H1 (cell line): ENCODE results near the gene HEBP1. TPM values are rescaled to one million over a fixed set of nuclear protein-coding genes. Genes with fewer than 3 reads are reported as not detected.

Source experiments
- CTCF ChIA-PET: fragments of 300-600 bp; sonication (Branson Sonifier 250); formaldehyde crosslinking; loops from one replicate; lab custom pipeline; 2021; ENCODE audit not compliant: partially characterized antibody; lab: Charles Lee
- POLR2A ChIA-PET: fragments of 300-600 bp; sonication (Branson Sonifier 250); formaldehyde crosslinking; loops from one replicate; lab custom pipeline; 2021; ENCODE audit warnings: inconsistent platforms; ENCODE audit not compliant: partially characterized antibody; lab: Charles Lee
- DNase-seq, 2 experiments: peaks; one replicate each; pipeline versions ENCODE4 v3.0.0 to v3.0.0-alpha.2; 2010 to 2022; ENCODE audit warnings: low spot score in 2 of 2, low read depth in 1 of 2, mixed read lengths in 1 of 2
- FAIRE-seq: peaks from 2 replicates; lab custom pipeline; 2011; peaks lifted over from hg19 to GRCh38; lab: Jason Lieb, UNC
- H2AFZ ChIP-seq: 2 replicates; pipeline ENCODE4 v1.8.1; 2012; ENCODE audit warnings: low read length, inconsistent platforms
- H2AK5ac ChIP-seq: 2 replicates; pipeline ENCODE4 v1.6.1; 2013; ENCODE audit warnings: low read depth, low read length
- H2BK120ac ChIP-seq: replicated peaks from 2 replicates; pipeline ENCODE3; 2013; ENCODE audit warnings: low read depth, low read length, inconsistent platforms
- H2BK12ac ChIP-seq: 2 replicates; pipeline ENCODE4 v1.6.1; 2013; ENCODE audit warnings: low read depth, low read length
- H2BK15ac ChIP-seq: 2 replicates; pipeline ENCODE4 v1.6.1; 2013; ENCODE audit warnings: low read length
- H2BK20ac ChIP-seq: 2 replicates; pipeline ENCODE4 v1.6.1; 2013; ENCODE audit warnings: low read length
- H2BK5ac ChIP-seq: 2 replicates; pipeline ENCODE4 v1.6.1; 2013; ENCODE audit warnings: low read depth, low read length
- H3K14ac ChIP-seq: 2 replicates; pipeline ENCODE4 v1.6.1; 2013; ENCODE audit warnings: inconsistent platforms; ENCODE audit not compliant: insufficient read length
- H3K18ac ChIP-seq: 2 replicates; pipeline ENCODE4 v1.6.1; 2013; ENCODE audit warnings: low read length; ENCODE audit errors: extremely low read depth
- H3K23ac ChIP-seq: 2 replicates; pipeline ENCODE4 v1.6.1; 2013; ENCODE audit warnings: inconsistent platforms; ENCODE audit not compliant: insufficient read length
- H3K23me2 ChIP-seq: 2 replicates; pipeline ENCODE4 v1.6.1; 2013; ENCODE audit warnings: low read depth, low read length
- H3K27ac ChIP-seq: 2 replicates; pipeline ENCODE4 v1.6.1; 2011; ENCODE audit warnings: low read depth, low read length, inconsistent platforms
- H3K27me3 ChIP-seq, 4 experiments: replicated peaks in 1 of 4; 1 replicate in 1 of 4; 2 replicates in 3 of 4; pipeline versions ENCODE4 v1.6.1 to v1.8.1; 2011 to 2013; ENCODE audit warnings: low read length in 3 of 4, mild to moderate bottlenecking in 3 of 4, inconsistent platforms in 2 of 4, mixed read lengths in 2 of 4, moderate library complexity in 1 of 4; ENCODE audit not compliant: control insufficient read depth in 3 of 4, insufficient read depth in 3 of 4; ENCODE audit errors: extremely low read depth in 1 of 4
- H3K36me3 ChIP-seq, 4 experiments: 2 replicates each; pipeline versions ENCODE4 v1.6.1 to v1.8.1; 2011 to 2013; ENCODE audit warnings: mild to moderate bottlenecking in 4 of 4, low read length in 3 of 4, moderate library complexity in 2 of 4, control low read depth in 1 of 4, inconsistent platforms in 1 of 4; ENCODE audit not compliant: insufficient read depth in 4 of 4, control insufficient read depth in 2 of 4
- H3K4ac ChIP-seq: replicated peaks from 2 replicates; pipeline ENCODE3; 2013; ENCODE audit warnings: low read length, low read depth, mixed read lengths, inconsistent platforms; ENCODE audit not compliant: insufficient read length
- H3K4me1 ChIP-seq, 4 experiments: replicated peaks in 1 of 4; 1 replicate in 1 of 4; 2 replicates in 3 of 4; pipeline versions ENCODE4 v1.6.1 to v1.8.1; 2011 to 2013; ENCODE audit warnings: low read length in 3 of 4, inconsistent platforms in 2 of 4, mixed read lengths in 1 of 4; ENCODE audit not compliant: insufficient read depth in 4 of 4, control insufficient read depth in 3 of 4
- H3K4me2 ChIP-seq, 2 experiments: 2 replicates each; pipeline versions ENCODE4 v1.6.1 to v1.8.1; 2011 to 2013; ENCODE audit warnings: low read depth in 2 of 2, low read length in 2 of 2, control low read depth in 1 of 2, inconsistent platforms in 1 of 2, mild to moderate bottlenecking in 1 of 2; ENCODE audit not compliant: insufficient read depth in 1 of 2
- H3K4me3 ChIP-seq, 4 experiments: fragments of 200-600, 300-600 bp in 1 of 4; sonication (generic), shearing (Covaris generic), sonication (Bioruptor Twin) in 1 of 4; 2 replicates each; pipeline versions ENCODE4 v1.5.1 to v1.8.1; 2011 to 2016; ENCODE audit warnings: low read length in 4 of 4, low read depth in 3 of 4, control low read depth in 2 of 4, inconsistent platforms in 2 of 4, mild to moderate bottlenecking in 2 of 4, mixed read lengths in 1 of 4, moderate library complexity in 1 of 4; ENCODE audit not compliant: insufficient read depth in 2 of 4; ENCODE audit errors: extremely low read depth in 1 of 4
- H3K56ac ChIP-seq: replicated peaks from 2 replicates; pipeline ENCODE3; 2013; ENCODE audit warnings: low read depth, mild to moderate bottlenecking, mixed read lengths, low read length, inconsistent platforms; ENCODE audit not compliant: insufficient read length
- H3K79me1 ChIP-seq: 2 replicates; pipeline ENCODE4 v1.6.1; 2013; ENCODE audit warnings: low read depth, low read length, control low read depth
- H3K79me2 ChIP-seq, 2 experiments: 2 replicates each; pipeline versions ENCODE4 v1.6.1 to v1.8.1; 2012 to 2013; ENCODE audit warnings: low read length in 2 of 2, mild to moderate bottlenecking in 2 of 2, inconsistent platforms in 1 of 2; ENCODE audit not compliant: insufficient read depth in 2 of 2, control insufficient read depth in 1 of 2
- H3K9ac ChIP-seq, 4 experiments: replicated peaks in 1 of 4; 1 replicate in 1 of 4; 2 replicates in 3 of 4; pipeline versions ENCODE4 v1.6.1 to v1.8.1; 2011 to 2013; ENCODE audit warnings: low read depth in 3 of 4, low read length in 3 of 4, control low read depth in 2 of 4, mild to moderate bottlenecking in 2 of 4, moderate library complexity in 2 of 4, inconsistent platforms in 1 of 4; ENCODE audit errors: extremely low read depth in 1 of 4
- H3K9me3 ChIP-seq, 2 experiments: 2 replicates each; pipeline versions ENCODE4 v1.6.1 to v1.8.1; 2012 to 2013; ENCODE audit warnings: mild to moderate bottlenecking in 2 of 2, moderate library complexity in 2 of 2, control low read depth in 1 of 2, inconsistent platforms in 1 of 2, low read depth in 1 of 2, low read length in 1 of 2, mixed read lengths in 1 of 2; ENCODE audit not compliant: insufficient read depth in 2 of 2
- H4K20me1 ChIP-seq, 2 experiments: replicated peaks in 1 of 2; 2 replicates each; pipeline versions ENCODE3 to v1.8.1; 2011 to 2013; ENCODE audit warnings: inconsistent platforms in 2 of 2, low read length in 2 of 2, mild to moderate bottlenecking in 1 of 2; ENCODE audit not compliant: insufficient read depth in 2 of 2, control insufficient read depth in 1 of 2
- H4K5ac ChIP-seq: 2 replicates; pipeline ENCODE4 v1.6.1; 2013; ENCODE audit warnings: low read length, low read depth, mixed read lengths, inconsistent platforms; ENCODE audit not compliant: insufficient read length
- H4K8ac ChIP-seq: 2 replicates; pipeline ENCODE4 v1.8.0; 2013; ENCODE audit warnings: mild to moderate bottlenecking, moderate library complexity, low read length, inconsistent platforms; ENCODE audit not compliant: insufficient read depth; ENCODE audit errors: extremely low read depth
- H4K91ac ChIP-seq: replicated peaks from 2 replicates; pipeline ENCODE3; 2013; ENCODE audit warnings: low read length, mixed read lengths, inconsistent platforms; ENCODE audit not compliant: insufficient read length
- CBX5 ChIP-seq: fragments of 300-800, 300-1000 bp; sonication (generic); IDR thresholded peaks from 2 replicates; pipeline ENCODE4 v1.7.1; 2016; ENCODE audit warnings: antibody characterized with exemption, low read length, low read depth
- EGR1 ChIP-seq: IDR thresholded peaks from 2 replicates; pipeline ENCODE4 v1.6.1; 2011; ENCODE audit warnings: low read depth, low read length, borderline replicate concordance
- NANOG ChIP-seq: IDR thresholded peaks from 2 replicates; pipeline ENCODE4 v1.6.1; 2011; ENCODE audit warnings: low read length, low read depth, mild to moderate bottlenecking, inconsistent platforms; ENCODE audit not compliant: insufficient read depth, poor library complexity, severe bottlenecking
- RAD21 ChIP-seq, 2 experiments: IDR thresholded peaks in 1 of 2; conservative IDR thresholded peaks in 1 of 2; 2 replicates each; pipeline ENCODE4 v1.6.1; 2011; ENCODE audit warnings: low read depth in 2 of 2, low read length in 2 of 2, improper control_type of control experiment in 1 of 2, inconsistent platforms in 1 of 2, mild to moderate bottlenecking in 1 of 2, moderate library complexity in 1 of 2
- SIRT6 ChIP-seq: IDR thresholded peaks from one replicate; pipeline ENCODE4 v1.7.1; 2012; ENCODE audit warnings: low read length, inconsistent platforms
- WGBS, 2 experiments: shearing (Covaris generic) in 1 of 2; methylation state at CpG; one replicate each; pipeline versions ENCODE4 v1.1.6 to v1.1.7; 2013 to 2015; ENCODE audit warnings: low lambda C conversion rate in 2 of 2, mixed read lengths in 2 of 2, inconsistent platforms in 1 of 2, low coverage in 1 of 2, missing lambda C conversion rate in 1 of 2; ENCODE audit not compliant: insufficient replicate concordance in 2 of 2, insufficient coverage in 1 of 2, insufficient read length in 1 of 2; ENCODE audit errors: extremely low coverage in 1 of 2, missing lambda C conversion rate in 1 of 2; 5-methylcytosine and 5-hydroxymethylcytosine counted together
- polyA plus RNA-seq, 7 experiments: library from polyadenylated mRNA; depleted of rRNA in 3 of 7; stranded (reverse) in 5 of 7; unstranded in 2 of 7; fragments of >200 nt in 5 of 7; fragments of 200-250 nt in 2 of 7; gene quantifications; 1 replicate in 5 of 7; 2 replicates in 1 of 7; 4 replicates in 1 of 7; pipeline versions ENCODE4 v1.2.1 to v1.2.3, GENCODE V29; 2011 to 2013; ENCODE audit warnings: missing spikeins in 2 of 7, mixed read lengths in 2 of 7
- total RNA-seq: library from RNA; stranded (reverse); fragmentation: NEBNext Ultra II Directional; extraction: Animal tissue kit (Norgen Biotek cat#: 25700); gene quantifications from 2 replicates; pipeline ENCODE4 v1.2.1, GENCODE V29; 2021

HEBP1 gene
- total and polyA plus RNA-seq, 2 of the 8 experiments (the other 6 are each of a cell fraction or from before 2014, with no cell fraction given) = 30.8 to 56.1 TPM

- Histone ChIP-seq H2AK5ac (no peak overlapping the region), H3K9ac (no peak overlapping the region), H3K9me3 (no peaks in the 10 kb centered on the region), H3K36me3 (no peaks in the 10 kb centered on the region), H4K5ac (no peak overlapping the region), H3K23me2 (no peaks in the 10 kb centered on the region), H3K4me2 (no peak overlapping the region), H2BK5ac (no peak overlapping the region), H2BK20ac (no peak overlapping the region), H3K79me1 (no peaks in the 10 kb centered on the region), H3K4ac (no peak overlapping the region), H4K91ac (no peak overlapping the region), H3K27me3 (no peaks in the 10 kb centered on the region), H3K23ac (no peak overlapping the region), H3K56ac (no peak overlapping the region), H3K79me2 (no peaks in the 10 kb centered on the region), H3K4me3 (no peak overlapping the region), H3K14ac (no peak overlapping the region), H2BK15ac (no peak overlapping the region), H2BK120ac (no peak overlapping the region), H3K4me1 (no peaks in the 10 kb centered on the region; a peak in 1 of 7 replicates), H3K27ac (no peak overlapping the region), H4K20me1 (no peaks in the 10 kb centered on the region), H2AFZ (no peak overlapping the region), H3K18ac (no peak overlapping the region), H4K8ac (no peak overlapping the region), H2BK12ac (no peak overlapping the region)
- CTCF ChIA-PET = interaction anchor here (1.3 kb wide), 1 partner anchor 51 kb away, joined by 3 read pairs; no protein-coding TSS in a partner anchor
- POLR2A ChIA-PET = no interaction called here
- TF ChIP-seq SIRT6 = no peak
- no peak for TF ChIP-seq EGR1
- TF ChIP-seq CBX5 = no peak
- no peak for TF ChIP-seq RAD21 (IDR thresholded peaks at IDR 0.05 in 1 of 2, conservative IDR thresholded peaks at IDR 0.05 in 1 of 2; ENCODE audit: low read depth in 2 of 2, low read length in 2 of 2)
- TF ChIP-seq NANOG = no peak
- no peak for FAIRE-seq
- no peak for DNase-seq
- WGBS, 2 experiments = 92% methylated on average over 3 of the region's 3 CpGs; no CpG with 5 or more reads in 1 of the 2 experiments
Measured at GRCh38 chr12:13036881-13037280, 36.8 kb upstream of the HEBP1 start.
